RKO (cell line): Measurements from ENCODE around the gene FABP1.

Experiments
- DNase-seq: peaks from one replicate; pipeline ENCODE4 v3.0.0-alpha.2; 2016; ENCODE audit warnings: low spot score

Gene FABP1

GRCh38 chr2:88136817-88137216 is 9.0 kb upstream of the FABP1 start:
- no peak for DNase-seq

GRCh38 chr2:88133875-88134274 is 6.0 kb upstream of the FABP1 start:
- no peak for DNase-seq

GRCh38 chr2:88131999-88132368 is 4.1 kb upstream of the FABP1 start:
- DNase-seq = no peak

GRCh38 chr2:88131201-88131998 is 3.5 kb upstream of the FABP1 start:
- DNase-seq = no peak

GRCh38 chr2:88129313-88129959 is 1.6 kb upstream of the FABP1 start:
- no peak for DNase-seq

DNA sequence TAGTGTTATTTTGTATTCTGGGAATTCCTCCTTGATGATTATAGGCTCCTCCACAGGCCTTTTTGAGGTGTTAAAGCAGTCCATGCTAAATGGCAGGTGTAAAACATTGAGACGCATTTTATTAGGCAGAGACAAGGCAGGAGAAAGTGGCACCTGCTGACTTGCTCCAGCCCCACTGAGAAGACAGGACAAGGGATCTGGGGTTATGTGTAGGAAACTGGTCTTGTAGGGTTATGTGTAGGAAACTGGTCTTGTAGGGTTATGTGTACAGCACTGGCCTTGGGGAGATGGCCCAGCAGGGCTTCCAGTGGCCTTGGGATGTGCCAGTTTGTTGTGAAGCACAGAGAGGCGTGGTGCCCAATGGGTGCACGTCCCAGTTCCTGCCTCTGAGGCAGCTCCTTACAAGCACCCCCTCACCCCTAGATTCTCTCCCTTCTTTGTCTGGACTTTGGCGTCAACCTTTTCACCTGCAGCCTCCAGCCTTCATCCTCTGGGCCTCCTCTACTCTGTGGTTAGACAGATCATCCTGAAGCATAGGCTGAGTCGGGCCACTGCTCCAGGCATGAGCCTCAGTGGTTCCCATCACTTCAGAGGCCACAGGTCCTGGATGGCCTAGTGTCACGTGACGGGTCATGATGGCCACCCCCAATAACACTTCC is 921 bp upstream of the FABP1 start:
- no peak for DNase-seq

- DNase-seq = no peak
Measured at GRCh38 chr2:88127638-88127887, 299 bp downstream of the FABP1 start.

- no peak for DNase-seq
Measured at GRCh38 chr2:88126772-88127637, 857 bp downstream of the FABP1 start.

DNA sequence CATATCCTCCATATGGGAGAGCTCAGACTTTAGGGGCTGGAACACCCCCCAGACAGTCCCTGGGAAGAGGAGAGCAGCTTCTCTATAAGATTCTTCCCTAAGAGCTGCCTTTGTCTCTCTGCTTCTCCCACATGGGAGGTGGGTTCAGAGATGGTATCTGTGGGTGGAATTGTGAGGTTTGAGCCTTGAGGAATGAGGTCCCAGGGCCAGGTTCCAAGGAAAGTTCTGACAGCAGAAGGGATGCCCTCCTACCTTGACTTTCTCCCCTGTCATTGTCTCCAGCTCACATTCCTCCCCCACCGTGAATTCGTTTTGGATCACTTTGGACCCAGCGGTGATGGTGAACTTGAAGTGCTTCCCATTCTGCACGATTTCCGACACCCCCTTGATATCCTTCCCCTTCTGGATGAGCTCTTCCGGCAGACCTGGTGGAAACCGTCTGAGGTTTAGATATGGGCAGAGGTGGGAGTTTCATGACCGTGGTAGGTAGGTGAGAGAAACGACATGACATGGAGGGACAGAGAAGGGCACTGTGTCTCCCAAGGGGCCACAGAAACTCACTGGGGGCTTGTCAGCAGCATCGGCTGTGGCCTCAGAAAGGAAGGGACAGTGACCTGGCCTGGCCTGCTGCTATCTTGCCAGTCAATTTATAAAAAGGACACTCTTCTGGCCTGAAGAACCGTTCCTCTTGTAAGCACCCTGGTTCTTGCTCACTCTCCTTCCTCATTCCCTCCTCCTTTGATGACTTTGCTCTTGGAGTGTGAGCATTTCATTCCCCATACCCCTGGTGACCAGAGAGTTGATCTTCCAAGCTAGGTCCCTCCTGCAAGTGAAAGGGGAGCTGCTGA is 1.7 kb downstream of the FABP1 start:
- DNase-seq = no peak

GRCh38 chr2:88125344-88125923 is 2.4 kb downstream of the FABP1 start:
- no peak for DNase-seq

GRCh38 chr2:88123975-88124917 is 3.6 kb downstream of the FABP1 start:
- no peak for DNase-seq

- DNase-seq = no peak
Measured at GRCh38 chr2:88123164-88123974, 4.5 kb downstream of the FABP1 start.

- no peak for DNase-seq
Measured at GRCh38 chr2:88122141-88122884, 5.5 kb downstream of the FABP1 start.

DNA sequence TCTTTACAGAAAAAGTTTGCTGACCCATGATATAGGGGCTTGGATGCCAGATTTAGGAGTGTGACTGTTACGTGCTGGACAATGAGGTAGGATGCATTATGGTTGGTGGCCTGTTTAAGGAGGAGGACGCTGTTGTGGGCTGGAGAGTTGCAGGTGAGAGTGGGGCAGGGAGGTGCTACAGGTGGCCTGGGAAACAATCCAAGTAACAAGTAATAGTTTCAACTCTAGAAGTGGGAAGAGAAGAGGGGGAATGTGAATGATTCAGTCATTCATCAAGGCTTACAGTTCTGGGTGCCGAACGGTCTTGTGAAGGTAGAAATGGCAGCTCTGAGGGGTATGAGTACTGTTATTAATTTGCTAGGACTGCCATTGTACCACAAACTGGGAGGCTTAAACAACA is 6.2 kb downstream of the FABP1 start:
- DNase-seq = no peak

DNA sequence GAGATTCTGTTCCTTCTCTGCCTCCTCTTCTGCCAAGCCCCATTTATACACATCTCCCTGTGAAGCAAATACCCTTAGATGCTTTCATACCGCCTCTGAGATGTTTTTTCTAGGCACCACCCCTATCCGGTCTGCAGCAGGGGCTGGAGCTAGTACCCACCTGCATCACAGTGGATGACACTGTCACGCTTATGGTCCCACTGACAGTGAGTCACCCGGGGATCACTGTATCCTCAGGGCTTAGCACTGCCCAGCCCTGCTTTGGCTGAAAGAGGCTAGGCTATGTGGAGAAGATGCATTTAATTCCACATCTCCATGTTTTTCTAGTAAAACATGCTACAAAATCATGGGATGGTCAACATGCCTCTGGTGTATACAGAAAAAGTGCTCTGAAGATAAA is 9.9 kb downstream of the FABP1 start:
- no peak for DNase-seq

DNA sequence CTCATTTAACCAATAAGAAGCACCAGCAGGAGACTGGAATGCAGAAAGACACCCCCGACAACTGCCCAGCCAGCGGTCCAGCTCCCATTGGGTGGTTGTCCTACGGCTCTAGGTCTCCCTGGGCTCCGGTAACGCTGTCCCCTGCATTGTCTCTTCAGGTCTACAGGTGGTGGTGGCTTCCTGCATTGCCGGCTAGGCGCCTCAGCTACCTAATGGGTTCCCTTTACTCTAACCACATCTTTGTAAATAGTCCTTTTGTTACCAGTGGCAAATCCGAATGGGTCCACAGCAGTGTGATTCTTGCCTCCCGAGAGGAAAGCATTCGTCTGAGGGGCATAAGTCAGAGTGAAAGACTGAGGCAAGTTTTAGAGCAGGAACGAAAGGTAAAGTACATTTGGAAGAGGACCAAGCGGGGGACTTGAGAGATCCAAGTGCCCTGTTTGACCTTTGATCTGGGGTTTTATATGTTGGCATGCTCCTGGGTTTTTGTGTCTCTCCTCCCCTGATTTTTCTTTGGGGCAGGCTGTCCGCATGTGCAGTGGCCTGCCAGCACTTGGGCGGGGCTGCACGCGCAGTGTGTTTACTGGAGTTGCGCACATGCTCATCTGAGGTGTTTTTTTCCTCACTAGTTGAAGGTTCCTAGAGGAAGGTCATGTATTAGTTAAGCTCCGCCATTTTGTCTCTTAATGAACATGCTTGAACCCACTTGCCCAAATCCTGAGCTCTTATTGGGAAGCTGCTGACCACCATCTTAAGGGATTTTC is 11.0 kb downstream of the FABP1 start:
- no peak for DNase-seq

DNA sequence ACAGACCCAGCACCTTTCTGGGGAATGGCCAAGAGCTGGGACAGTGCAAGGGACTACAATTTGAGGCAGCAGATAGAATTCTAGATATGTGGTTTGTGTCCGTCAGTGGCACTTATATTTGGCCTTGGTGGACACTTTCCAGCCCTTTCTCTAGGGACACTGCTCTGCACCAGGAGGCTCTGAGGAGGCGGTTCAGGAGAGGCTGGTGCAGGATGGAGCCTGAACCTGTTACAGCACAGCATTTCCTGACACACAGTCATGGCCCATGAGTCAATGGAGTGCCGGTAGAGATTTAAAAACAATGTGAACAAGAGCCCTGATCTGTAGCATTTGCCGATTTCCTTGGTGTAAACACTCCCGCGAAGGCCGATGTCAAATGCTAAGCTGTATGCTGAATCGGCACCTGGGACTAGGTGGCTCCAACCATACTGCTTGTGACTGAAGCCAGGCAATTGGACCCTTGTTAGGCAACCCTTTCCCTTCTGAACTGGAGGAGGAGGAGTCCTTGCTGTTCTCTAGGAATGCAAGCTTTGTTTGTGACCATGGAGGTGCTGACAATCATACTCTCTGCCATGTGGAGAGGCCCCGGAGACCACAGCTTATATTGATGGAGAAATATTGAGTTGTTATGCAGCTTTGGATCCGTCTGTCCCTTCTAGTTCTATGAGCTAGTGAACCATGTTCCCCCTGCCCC is 11.9 kb downstream of the FABP1 start:
- no peak for DNase-seq
